Muscle layer of colon (tissue), 2 donors: Measurements from ENCODE around the gene RBMX.
A peak's percentile ranks its signal among the peaks of the same experiment; 100 is the strongest.
"Not testable (repeated sequence)": the region's sequence is repeated elsewhere in the genome, so short reads cannot be mapped to it uniquely, and the experiment has no call there.

Experiments used
- H3K27ac ChIP-seq: one replicate; pipeline ENCODE4 v1.7.0; 2013; ENCODE audit warnings: low read depth, mild to moderate bottlenecking, low read length, moderate library complexity
- H3K27me3 ChIP-seq, 2 donors: one replicate each; pipeline ENCODE4 v1.7.0; 2013; ENCODE audit warnings: low read length in 2 of 2, mild to moderate bottlenecking in 2 of 2; ENCODE audit not compliant: insufficient read depth in 2 of 2, control insufficient read depth in 1 of 2
- H3K36me3 ChIP-seq: one replicate; pipeline ENCODE4 v1.7.0; 2013; ENCODE audit warnings: mild to moderate bottlenecking, low read length; ENCODE audit not compliant: insufficient read depth
- H3K4me1 ChIP-seq: one replicate; pipeline ENCODE4 v1.7.0; 2013; ENCODE audit warnings: mild to moderate bottlenecking, low read length; ENCODE audit not compliant: insufficient read depth
- H3K4me3 ChIP-seq, 2 donors: one replicate each; pipeline ENCODE4 v1.7.0; 2013; ENCODE audit warnings: low read length in 2 of 2, low read depth in 1 of 2, mild to moderate bottlenecking in 1 of 2, moderate library complexity in 1 of 2
- H3K9ac ChIP-seq: one replicate; pipeline ENCODE4 v1.7.0; 2013; ENCODE audit warnings: low read length
- H3K9me3 ChIP-seq: one replicate; pipeline ENCODE4 v1.7.0; 2013; ENCODE audit warnings: mild to moderate bottlenecking, low read length
- donor health status: abdominal sarcoma.
- donor health status: Adenocarcinoma of cecum.

RBMX gene

GRCh38 chrX:136880452-136881013, at the start of gene RBMX:
RBMX (minus strand) TSS chrX:136880725; CDS start chrX:136879427, 1,298 bp downstream.
- Histone ChIP-seq H3K4me3 (peak within 1 kb of the TSS; percentile 58 to 74), H3K27ac (peak within 1 kb of the TSS; percentile 75), H3K4me1 (no peaks in the 10 kb centered on the region), H3K36me3 (peaks cover 9% of the 10 kb centered on the region), H3K9me3 (no peaks in the 10 kb centered on the region), H3K9ac (peak within 1 kb of the TSS; percentile 95), H3K27me3 (peaks cover 0 to 4% of the 10 kb centered on the region in 2 donors)

GRCh38 chrX:136921438-136921837, 40.9 kb upstream of the RBMX start:
- H3K4me1 ChIP-seq, H3K36me3 ChIP-seq, H3K9ac ChIP-seq, H3K27me3 ChIP-seq, H3K27ac ChIP-seq, H3K4me3 ChIP-seq, H3K9me3 ChIP-seq: not testable (repeated sequence)

GRCh38 chrX:136920001-136920400, 39.5 kb upstream of the RBMX start:
- H3K9ac ChIP-seq: no peak overlapping the region
- H3K4me1 ChIP-seq: no peaks in the 10 kb centered on the region
- no peak overlapping the region for H3K4me3 ChIP-seq
- H3K27ac ChIP-seq: no peak overlapping the region
- no peaks in the 10 kb centered on the region for H3K36me3 ChIP-seq
- no peaks in the 10 kb centered on the region for H3K9me3 ChIP-seq
- no peaks in the 10 kb centered on the region for H3K27me3 ChIP-seq

- no peaks in the 10 kb centered on the region for H3K36me3 ChIP-seq
- H3K27ac ChIP-seq: no peak overlapping the region
- H3K9me3 ChIP-seq: no peaks in the 10 kb centered on the region
- H3K4me1 ChIP-seq: no peaks in the 10 kb centered on the region
- H3K27me3 ChIP-seq: no peaks in the 10 kb centered on the region
- H3K4me3 ChIP-seq: no peak overlapping the region
- H3K9ac ChIP-seq: no peak overlapping the region
Measured at GRCh38 chrX:136916827-136917226, 36.3 kb upstream of the RBMX start.

GRCh38 chrX:136911661-136912060, 31.1 kb upstream of the RBMX start:
- H3K9ac ChIP-seq, H3K4me3 ChIP-seq, H3K27me3 ChIP-seq, H3K36me3 ChIP-seq, H3K4me1 ChIP-seq, H3K27ac ChIP-seq, H3K9me3 ChIP-seq: not testable (repeated sequence)

GRCh38 chrX:136911253-136911652, 30.7 kb upstream of the RBMX start:
- H3K4me3 ChIP-seq: no peak overlapping the region
- no peak overlapping the region for H3K27ac ChIP-seq
- no peak overlapping the region for H3K9ac ChIP-seq
- no peaks in the 10 kb centered on the region for H3K36me3 ChIP-seq
- H3K27me3 ChIP-seq: no peaks in the 10 kb centered on the region
- H3K9me3 ChIP-seq: no peaks in the 10 kb centered on the region
- no peaks in the 10 kb centered on the region for H3K4me1 ChIP-seq

GRCh38 chrX:136910565-136911035, 30.1 kb upstream of the RBMX start:
- Histone ChIP-seq H3K4me1 (no peaks in the 10 kb centered on the region), H3K27ac (no peak overlapping the region), H3K36me3 (no peaks in the 10 kb centered on the region), H3K27me3 (no peaks in the 10 kb centered on the region), H3K9me3 (no peaks in the 10 kb centered on the region), H3K4me3 (peak overlapping the region in 1 of 2 donors; percentile 4), H3K9ac (no peak overlapping the region)

- no peaks in the 10 kb centered on the region for H3K27me3 ChIP-seq
- no peaks in the 10 kb centered on the region for H3K36me3 ChIP-seq
- peak overlapping the region; percentile 47 for H3K27ac ChIP-seq
- H3K9ac ChIP-seq: peak overlapping the region; percentile 25
- no peaks in the 10 kb centered on the region for H3K9me3 ChIP-seq
- no peaks in the 10 kb centered on the region for H3K4me1 ChIP-seq
- H3K4me3 ChIP-seq: peak overlapping the region; percentile 38 to 66
Measured at GRCh38 chrX:136909706-136910564, 29.4 kb upstream of the RBMX start.

GRCh38 chrX:136909119-136909705, 28.7 kb upstream of the RBMX start:
- no peaks in the 10 kb centered on the region for H3K9me3 ChIP-seq
- H3K9ac ChIP-seq: peak overlapping the region; percentile 25
- no peaks in the 10 kb centered on the region for H3K36me3 ChIP-seq
- H3K27me3 ChIP-seq: no peaks in the 10 kb centered on the region
- H3K4me1 ChIP-seq: no peaks in the 10 kb centered on the region
- H3K4me3 ChIP-seq: peak overlapping the region; percentile 38 to 66
- H3K27ac ChIP-seq: peak overlapping the region; percentile 47

GRCh38 chrX:136907621-136908020, 27.1 kb upstream of the RBMX start:
- H3K9ac ChIP-seq: no peak overlapping the region
- H3K27me3 ChIP-seq: no peaks in the 10 kb centered on the region
- no peak overlapping the region for H3K4me3 ChIP-seq
- H3K36me3 ChIP-seq: no peaks in the 10 kb centered on the region
- no peak overlapping the region for H3K27ac ChIP-seq
- no peaks in the 10 kb centered on the region for H3K9me3 ChIP-seq
- no peaks in the 10 kb centered on the region for H3K4me1 ChIP-seq

GRCh38 chrX:136906921-136907510, 26.5 kb upstream of the RBMX start:
- H3K36me3 ChIP-seq: no peaks in the 10 kb centered on the region
- no peaks in the 10 kb centered on the region for H3K27me3 ChIP-seq
- H3K9ac ChIP-seq: no peak overlapping the region
- no peaks in the 10 kb centered on the region for H3K4me1 ChIP-seq
- no peak overlapping the region for H3K4me3 ChIP-seq
- H3K9me3 ChIP-seq: no peaks in the 10 kb centered on the region
- no peak overlapping the region for H3K27ac ChIP-seq
